ENCODE results near the gene CCNK.

The CCNK gene

GRCh38 chr14:99521176-99522024 is 40.2 kb downstream of the CCNK start:
- peak overlapping the region; percentile 88; the same call in 1 of the 2 replicates for H3K27ac ChIP-seq (ENCODE audit: low read depth, low read length)
- no peak overlapping the region for H3K9ac ChIP-seq (ENCODE audit: low read depth, low read length)
- H3K36me3 ChIP-seq (ENCODE audit: insufficient read depth, low read length) = no peaks in the 10 kb centered on the region
- no peak overlapping the region for H3K4me3 ChIP-seq (ENCODE audit: low read length)
- H3K9me3 ChIP-seq (ENCODE audit: insufficient read depth, low read depth, low read length) = no peaks in the 10 kb centered on the region
- WGBS = 90% methylated on average over 25 of the region's 25 CpGs
- H3K4me1 ChIP-seq (ENCODE audit: insufficient read depth, low read length) = peaks cover 32% of the 10 kb centered on the region
- H3K27me3 ChIP-seq (ENCODE audit: insufficient read depth, low read length) = no peaks in the 10 kb centered on the region

GRCh38 chr14:99522025-99522401 is 40.8 kb downstream of the CCNK start:
- Histone ChIP-seq H3K9me3 (ENCODE audit: insufficient read depth, low read depth, low read length) (no peaks in the 10 kb centered on the region), H3K27ac (ENCODE audit: low read depth, low read length) (peak overlapping the region; percentile 88), H3K27me3 (ENCODE audit: insufficient read depth, low read length) (no peaks in the 10 kb centered on the region), H3K4me3 (ENCODE audit: low read length) (no peak overlapping the region), H3K4me1 (ENCODE audit: insufficient read depth, low read length) (peaks cover 32% of the 10 kb centered on the region), H3K9ac (ENCODE audit: low read depth, low read length) (no peak overlapping the region; the same call in 1 of the 2 replicates), H3K36me3 (ENCODE audit: insufficient read depth, low read length) (no peaks in the 10 kb centered on the region)
- 77% methylated on average over 18 of the region's 18 CpGs for WGBS

DNA sequence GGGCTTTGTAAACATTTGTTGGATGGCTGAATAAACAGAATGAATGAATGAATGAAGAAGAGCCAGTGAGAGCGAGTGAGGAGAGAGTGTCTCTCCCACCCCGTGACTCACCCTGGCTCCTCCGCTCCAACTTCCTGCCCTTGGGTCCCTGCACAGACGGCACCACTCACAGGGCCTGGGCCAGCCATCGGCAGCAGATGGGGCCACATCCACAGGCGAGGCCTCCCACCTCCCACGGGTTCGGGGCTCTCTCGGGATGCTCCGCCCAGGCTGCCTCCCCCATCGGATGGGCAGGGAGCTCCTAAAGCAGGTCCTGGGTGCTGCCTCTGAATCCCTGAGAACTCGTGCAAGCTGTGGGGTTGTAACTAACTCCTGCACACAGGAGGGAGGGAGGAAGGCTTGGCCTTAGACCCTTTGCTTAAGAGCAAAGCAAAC is 41.3 kb downstream of the CCNK start:
- peaks cover 32% of the 10 kb centered on the region for H3K4me1 ChIP-seq (ENCODE audit: insufficient read depth, low read length)
- H3K9ac ChIP-seq (ENCODE audit: low read depth, low read length) = peak overlapping the region; percentile 53
- no peaks in the 10 kb centered on the region for H3K27me3 ChIP-seq (ENCODE audit: insufficient read depth, low read length)
- no peak overlapping the region for H3K4me3 ChIP-seq (ENCODE audit: low read length)
- WGBS = 22% methylated on average over 12 of the region's 12 CpGs
- H3K27ac ChIP-seq (ENCODE audit: low read depth, low read length) = peak overlapping the region; percentile 88
- H3K36me3 ChIP-seq (ENCODE audit: insufficient read depth, low read length) = no peaks in the 10 kb centered on the region
- no peaks in the 10 kb centered on the region for H3K9me3 ChIP-seq (ENCODE audit: insufficient read depth, low read depth, low read length)

DNA sequence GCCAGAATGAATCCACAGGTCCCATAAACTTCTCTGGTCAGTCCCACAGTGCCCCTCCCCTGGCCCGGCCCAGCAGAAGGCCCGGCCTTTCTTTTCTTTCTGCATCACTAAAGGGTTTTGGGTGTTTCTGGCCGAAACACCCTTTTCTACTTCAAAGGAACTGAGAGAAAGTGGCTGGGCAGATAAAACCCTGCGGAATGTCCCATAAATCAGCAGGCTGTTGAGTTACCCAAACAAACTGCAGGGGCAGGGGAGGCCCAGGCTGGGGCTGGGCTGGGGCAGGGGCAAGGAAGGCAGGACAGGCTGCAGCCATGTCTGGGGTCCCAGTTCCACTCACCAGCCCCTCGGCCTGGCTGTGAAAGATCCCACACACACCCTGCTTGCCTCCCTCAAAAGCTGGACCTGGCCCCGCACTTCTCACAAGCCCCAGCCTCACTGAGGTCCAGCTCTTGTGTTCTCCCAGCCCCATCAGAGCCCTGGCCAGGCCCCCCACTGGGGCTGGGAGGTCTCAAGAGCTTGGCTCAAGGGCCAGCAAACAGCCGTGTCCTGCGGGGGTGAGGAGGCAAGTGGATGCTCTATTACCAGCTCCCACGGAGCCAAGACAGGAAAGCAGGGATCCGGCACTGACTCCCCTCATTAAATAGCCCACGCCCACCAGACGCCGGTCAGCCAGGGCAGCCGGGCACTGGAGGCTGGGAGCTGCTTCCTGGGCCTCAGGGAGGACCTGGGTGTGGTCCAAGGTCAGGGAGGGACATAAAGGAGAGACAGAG is 41.9 kb downstream of the CCNK start:
- H3K4me1 ChIP-seq (ENCODE audit: insufficient read depth, low read length) = peaks cover 35% of the 10 kb centered on the region
- 19% methylated on average over 14 of the region's 14 CpGs for WGBS

GRCh38 chr14:99523704-99524055 is 42.5 kb downstream of the CCNK start:
- 43% methylated on average over 5 of the region's 5 CpGs for WGBS
- no peaks in the 10 kb centered on the region for H3K36me3 ChIP-seq (ENCODE audit: insufficient read depth, low read length)
- no peaks in the 10 kb centered on the region for H3K9me3 ChIP-seq (ENCODE audit: insufficient read depth, low read depth, low read length)
- H3K9ac ChIP-seq (ENCODE audit: low read depth, low read length) = no peak overlapping the region
- no peaks in the 10 kb centered on the region for H3K27me3 ChIP-seq (ENCODE audit: insufficient read depth, low read length)
- H3K4me1 ChIP-seq (ENCODE audit: insufficient read depth, low read length) = peaks cover 35% of the 10 kb centered on the region
- no peak overlapping the region for H3K4me3 ChIP-seq (ENCODE audit: low read length)
- H3K27ac ChIP-seq (ENCODE audit: low read depth, low read length) = peak overlapping the region; percentile 88

More for the DNA sequence above, 41.9 kb downstream of the CCNK start:
- Histone ChIP-seq H3K36me3 (ENCODE audit: insufficient read depth, low read length) (no peaks in the 10 kb centered on the region), H3K27me3 (ENCODE audit: insufficient read depth, low read length) (no peaks in the 10 kb centered on the region), H3K9ac (ENCODE audit: low read depth, low read length) (peak overlapping the region; percentile 53; the same call in 1 of the 2 replicates), H3K4me3 (ENCODE audit: low read length) (no peak overlapping the region), H3K9me3 (ENCODE audit: insufficient read depth, low read depth, low read length) (no peaks in the 10 kb centered on the region), H3K27ac (ENCODE audit: low read depth, low read length) (peak overlapping the region; percentile 88)

GRCh38 chr14:99524091-99524661 is 43.0 kb downstream of the CCNK start:
- H3K4me1 ChIP-seq (ENCODE audit: insufficient read depth, low read length) = peaks cover 35% of the 10 kb centered on the region
- WGBS = 47% methylated on average over 13 of the region's 16 CpGs
- H3K27ac ChIP-seq (ENCODE audit: low read depth, low read length) = no peak overlapping the region
- H3K36me3 ChIP-seq (ENCODE audit: insufficient read depth, low read length) = no peaks in the 10 kb centered on the region
- no peaks in the 10 kb centered on the region for H3K9me3 ChIP-seq (ENCODE audit: insufficient read depth, low read depth, low read length)
- H3K27me3 ChIP-seq (ENCODE audit: insufficient read depth, low read length) = no peaks in the 10 kb centered on the region
- H3K9ac ChIP-seq (ENCODE audit: low read depth, low read length) = no peak overlapping the region
- no peak overlapping the region for H3K4me3 ChIP-seq (ENCODE audit: low read length)

DNA sequence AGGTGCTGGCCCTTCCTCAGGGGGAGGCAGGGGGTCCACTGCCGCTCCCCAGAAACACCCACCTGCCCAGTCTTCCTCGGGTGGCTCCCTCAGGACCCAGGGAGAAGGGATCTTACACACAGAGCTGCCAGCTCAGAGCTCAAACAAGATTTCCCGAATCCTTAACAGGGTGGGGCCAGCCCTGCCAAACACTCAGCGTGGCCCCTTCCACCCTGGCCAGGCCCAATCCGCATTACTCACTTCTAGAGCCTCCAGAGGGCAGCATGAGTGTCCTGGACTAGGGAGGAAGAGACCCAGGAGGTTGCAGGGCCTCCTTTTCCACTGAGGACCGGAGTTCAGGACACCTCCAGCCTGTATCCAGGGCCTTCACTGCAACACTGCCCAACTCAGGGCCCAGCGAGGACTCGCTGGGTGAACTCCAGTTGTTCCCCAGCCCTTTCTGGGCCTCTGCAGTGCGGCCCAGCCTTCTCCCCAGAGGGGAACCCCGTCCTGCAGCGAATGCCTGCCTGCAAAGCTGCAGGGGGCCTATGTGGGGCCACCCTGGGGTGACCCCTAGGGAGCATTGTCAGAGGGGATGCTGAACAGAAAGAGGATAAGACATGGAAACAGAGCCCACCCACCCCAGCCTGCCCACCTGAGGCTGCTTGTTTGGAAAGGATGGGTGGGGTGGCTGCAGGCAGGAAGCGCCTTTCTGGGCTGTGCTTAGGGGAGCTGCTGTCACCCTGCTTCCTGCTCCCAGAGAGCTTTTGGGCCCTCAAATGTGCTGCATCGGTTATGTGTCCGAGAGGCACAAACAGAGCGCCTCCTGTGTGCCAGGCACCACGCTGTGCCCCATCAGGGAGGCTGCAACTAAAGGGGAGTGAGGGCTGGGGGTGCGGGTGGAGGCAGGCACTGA is 43.8 kb downstream of the CCNK start:
- no peak overlapping the region for H3K9ac ChIP-seq (ENCODE audit: low read depth, low read length)
- H3K9me3 ChIP-seq (ENCODE audit: insufficient read depth, low read depth, low read length) = no peaks in the 10 kb centered on the region
- no peaks in the 10 kb centered on the region for H3K27me3 ChIP-seq (ENCODE audit: insufficient read depth, low read length)
- peak overlapping the region; percentile 48; the same call in 1 of the 2 replicates for H3K27ac ChIP-seq (ENCODE audit: low read depth, low read length)
- H3K36me3 ChIP-seq (ENCODE audit: insufficient read depth, low read length) = no peaks in the 10 kb centered on the region
- peaks cover 35% of the 10 kb centered on the region for H3K4me1 ChIP-seq (ENCODE audit: insufficient read depth, low read length)
- no peak overlapping the region for H3K4me3 ChIP-seq (ENCODE audit: low read length)
- WGBS = 58% methylated on average over 17 of the region's 17 CpGs

DNA sequence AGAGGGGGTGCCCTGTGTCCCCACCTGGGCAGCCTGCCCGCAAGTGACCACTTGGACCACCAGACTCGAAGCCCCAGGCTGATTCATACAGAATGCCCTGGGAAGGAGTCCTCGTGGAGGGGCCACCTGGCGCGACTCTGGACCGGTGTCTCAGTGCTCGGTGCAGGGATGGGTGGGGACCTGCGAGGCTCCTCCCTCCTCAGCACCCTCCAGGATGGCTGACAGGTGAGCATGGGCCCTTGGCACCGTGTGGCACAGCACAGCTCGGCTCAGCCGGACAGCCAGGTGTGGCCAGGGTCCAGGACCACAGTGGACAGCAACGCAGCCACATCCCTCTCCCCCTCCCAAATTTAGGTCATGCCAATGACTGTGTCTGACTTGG is 44.5 kb downstream of the CCNK start:
- H3K4me1 ChIP-seq (ENCODE audit: insufficient read depth, low read length) = peaks cover 39% of the 10 kb centered on the region
- no peak overlapping the region for H3K9ac ChIP-seq (ENCODE audit: low read depth, low read length)
- no peak overlapping the region for H3K4me3 ChIP-seq (ENCODE audit: low read length)
- H3K9me3 ChIP-seq (ENCODE audit: insufficient read depth, low read depth, low read length) = no peaks in the 10 kb centered on the region
- no peak overlapping the region for H3K27ac ChIP-seq (ENCODE audit: low read depth, low read length)
- no peaks in the 10 kb centered on the region for H3K36me3 ChIP-seq (ENCODE audit: insufficient read depth, low read length)
- 93% methylated on average over 12 of the region's 12 CpGs for WGBS
- H3K27me3 ChIP-seq (ENCODE audit: insufficient read depth, low read length) = no peaks in the 10 kb centered on the region

GRCh38 chr14:99527026-99527425 is 45.8 kb downstream of the CCNK start:
- Histone ChIP-seq H3K27ac (ENCODE audit: low read depth, low read length) (no peak overlapping the region), H3K9me3 (ENCODE audit: insufficient read depth, low read depth, low read length) (no peaks in the 10 kb centered on the region), H3K27me3 (ENCODE audit: insufficient read depth, low read length) (no peaks in the 10 kb centered on the region), H3K4me3 (ENCODE audit: low read length) (no peak overlapping the region), H3K36me3 (ENCODE audit: insufficient read depth, low read length) (no peaks in the 10 kb centered on the region), H3K9ac (ENCODE audit: low read depth, low read length) (no peak overlapping the region), H3K4me1 (ENCODE audit: insufficient read depth, low read length) (peaks cover 48% of the 10 kb centered on the region)
- WGBS = 91% methylated on average over 12 of the region's 12 CpGs

GRCh38 chr14:99527427-99528076 is 46.3 kb downstream of the CCNK start:
- Histone ChIP-seq H3K4me1 (ENCODE audit: insufficient read depth, low read length) (peaks cover 42% of the 10 kb centered on the region), H3K9me3 (ENCODE audit: insufficient read depth, low read depth, low read length) (no peaks in the 10 kb centered on the region), H3K27ac (ENCODE audit: low read depth, low read length) (no peak overlapping the region), H3K4me3 (ENCODE audit: low read length) (no peak overlapping the region), H3K9ac (ENCODE audit: low read depth, low read length) (no peak overlapping the region), H3K36me3 (ENCODE audit: insufficient read depth, low read length) (no peaks in the 10 kb centered on the region), H3K27me3 (ENCODE audit: insufficient read depth, low read length) (no peaks in the 10 kb centered on the region)
- 70% methylated on average over 19 of the region's 19 CpGs for WGBS

Measured in HUES64 (cell line).